Adipose tissue (tissue), 3 donors: ENCODE results near the gene SNCB. TPM values are rescaled to one million over a fixed set of nuclear protein-coding genes. Genes with fewer than 3 reads are reported as not detected.

Source experiments
- H3K27ac ChIP-seq: one replicate; pipeline ENCODE4 v1.5.1; 2013; ENCODE audit warnings: low read depth, low read length
- WGBS, 3 donors: extraction: QIAGEN DNeasy Blood & Tissue Kit; methylation state at CpG; one replicate each; pipeline ENCODE4 v1.1.7; 2013; 5-methylcytosine and 5-hydroxymethylcytosine counted together
- polyA plus RNA-seq, 3 donors: library from polyadenylated mRNA; stranded (reverse); fragments of 200-250 nt; gene quantifications; one replicate each; pipeline ENCODE4 v1.2.3, GENCODE V29; 2013
- donor health status: healthy with polysubstance abuse.
- donor health status: Bipolar disorder and iron deficiency.
- donor health status: healthy.

Gene SNCB
- polyA plus RNA-seq, 3 donors = 0.53 TPM; not detected in 2

DNA sequence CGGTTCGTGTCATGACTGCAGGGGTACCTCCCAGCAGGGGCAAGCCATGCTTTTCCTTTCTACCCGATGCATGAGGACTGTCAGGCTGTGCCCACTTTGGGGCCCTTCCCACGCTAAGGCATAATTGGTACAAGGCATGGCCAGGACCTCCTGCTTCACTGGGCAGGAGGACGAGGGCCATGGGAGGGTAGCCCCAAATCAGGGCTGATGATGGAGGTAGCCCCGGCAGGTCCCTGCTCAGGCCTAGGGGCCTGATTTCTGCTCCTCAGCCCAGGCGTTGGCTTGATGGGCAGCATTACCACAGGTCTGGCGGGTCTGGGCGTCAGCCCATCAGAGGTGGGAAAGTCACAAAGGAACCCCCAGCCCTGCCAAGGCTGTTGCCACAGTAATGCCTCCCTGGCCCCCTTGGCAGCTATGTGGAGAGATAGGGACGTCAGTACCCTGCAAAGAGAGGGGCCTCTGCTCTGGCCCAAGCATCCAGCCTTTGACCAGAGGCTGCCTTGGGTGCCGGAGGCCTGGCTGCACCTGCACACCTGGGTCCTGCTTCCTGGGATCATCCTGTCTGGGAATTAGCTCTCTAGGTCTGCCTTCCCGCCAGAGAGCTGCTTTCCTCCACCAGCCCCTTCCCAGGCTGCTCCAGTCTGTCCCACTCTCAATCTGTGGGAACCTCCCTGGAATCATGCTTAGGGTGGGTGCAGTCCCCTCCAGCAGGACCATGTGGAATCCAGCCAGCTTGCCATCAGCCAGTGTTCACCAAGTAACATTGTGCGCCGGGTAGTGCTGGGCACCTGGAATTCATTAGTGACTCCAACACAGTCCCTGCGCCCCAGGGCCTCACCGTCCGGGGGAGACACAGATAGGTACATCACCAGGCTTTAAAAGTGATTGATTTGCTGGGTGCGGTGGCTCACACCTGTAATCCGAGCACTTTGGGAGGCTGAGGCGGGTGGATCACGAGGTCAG is 32.3 kb upstream of the SNCB start:
- no peak overlapping the region for H3K27ac ChIP-seq
- WGBS, 3 donors = 80 to 88% (median 86%) methylated on average over 20 to 21 of the region's 21 CpGs

DNA sequence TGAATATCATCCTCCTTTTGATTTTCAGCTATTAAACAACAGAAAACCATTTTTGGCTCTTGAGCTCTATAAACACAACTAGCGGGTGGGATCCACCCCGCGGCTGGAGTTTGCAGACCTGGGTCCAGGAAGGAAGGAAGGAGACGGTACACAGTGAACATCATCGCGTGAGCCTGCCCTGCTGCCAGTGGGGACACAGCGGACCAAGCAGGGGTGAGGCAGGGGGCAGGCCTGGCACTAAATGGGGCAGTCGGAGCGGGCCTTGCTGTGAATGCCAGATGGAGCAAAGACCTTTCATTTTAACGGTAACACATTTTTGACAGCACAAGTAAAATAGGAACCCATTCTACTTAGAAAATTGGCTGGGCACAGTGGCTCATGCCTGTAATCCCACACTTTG is 31.3 kb upstream of the SNCB start:
- WGBS, 3 donors = 71 to 86% (median 73%) methylated on average over 10 of the region's 10 CpGs
- H3K27ac ChIP-seq = no peak overlapping the region

GRCh38 chr5:176660860-176661641 is 30.7 kb upstream of the SNCB start:
- 50 to 53% (median 50%) methylated on average over 33 of the region's 33 CpGs for WGBS, 3 donors

DNA sequence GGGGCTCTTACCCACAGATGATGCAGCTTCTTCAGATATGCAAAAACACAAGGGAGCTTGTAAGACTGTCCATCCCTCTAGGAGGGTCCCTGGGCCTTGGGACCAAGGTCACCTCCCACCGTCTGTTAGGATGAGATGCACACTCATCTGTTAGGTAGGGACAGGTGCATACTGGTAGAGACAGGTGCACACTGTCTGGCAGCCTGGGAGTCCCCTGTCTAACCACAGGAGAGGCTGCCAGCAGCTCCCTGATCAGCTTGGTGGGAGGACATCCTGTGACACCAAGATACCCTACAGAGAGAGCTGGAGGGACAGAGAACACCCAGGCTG is 30.2 kb upstream of the SNCB start:
- 18 to 33% (median 31%) methylated on average over 1 of the region's 1 CpG for WGBS, 3 donors
- H3K27ac ChIP-seq = no peak overlapping the region

More at GRCh38 chr5:176660860-176661641, 30.7 kb upstream of the SNCB start:
- H3K27ac ChIP-seq = no peak overlapping the region

DNA sequence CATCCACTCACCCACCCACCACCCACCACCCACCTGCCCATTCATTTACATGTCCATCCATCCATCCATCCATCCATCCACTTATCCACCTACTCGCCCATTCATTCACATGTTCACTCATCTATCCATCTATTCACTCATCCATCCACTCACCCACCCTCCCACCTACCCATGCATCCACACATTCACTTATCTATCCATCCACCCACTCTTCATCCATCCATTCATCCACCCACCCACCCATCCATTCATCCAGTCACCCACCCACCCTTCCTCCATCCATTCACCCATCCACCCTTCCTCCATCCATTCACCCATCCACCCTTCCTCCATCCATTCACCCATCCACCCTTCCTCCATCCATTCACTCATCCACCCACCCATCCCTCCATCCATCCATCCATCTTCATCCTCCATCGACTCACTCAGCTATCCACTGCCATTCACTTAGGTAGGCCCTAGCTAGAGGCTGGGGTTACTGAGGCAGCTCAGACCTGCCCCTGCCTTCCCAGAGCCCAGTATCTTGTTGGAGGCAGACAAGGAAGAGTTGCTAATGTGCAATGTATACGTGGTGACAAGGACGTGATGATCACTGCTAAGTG is 29.6 kb upstream of the SNCB start:
- H3K27ac ChIP-seq = no peak overlapping the region
- 61 to 85% (median 78%) methylated on average over 4 of the region's 4 CpGs for WGBS, 3 donors

DNA sequence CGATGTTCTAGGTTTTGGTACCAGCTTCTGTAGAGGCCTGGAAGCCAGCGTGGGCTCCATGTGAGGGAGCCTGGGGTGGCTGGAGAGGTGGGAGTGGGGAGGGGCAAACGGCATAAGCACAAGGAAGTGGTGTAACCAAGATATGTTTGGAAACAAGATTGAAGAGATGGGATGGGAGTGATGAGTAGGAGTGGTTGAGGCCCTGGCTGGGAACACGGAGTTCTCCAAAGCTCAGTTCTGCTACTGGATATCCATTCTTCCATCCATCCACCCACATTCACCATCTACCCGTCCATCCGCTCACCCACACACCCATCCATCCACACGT is 29.1 kb upstream of the SNCB start:
- no peak overlapping the region for H3K27ac ChIP-seq
- 75 to 76% (median 75%) methylated on average over 6 to 7 of the region's 7 CpGs for WGBS, 3 donors

DNA sequence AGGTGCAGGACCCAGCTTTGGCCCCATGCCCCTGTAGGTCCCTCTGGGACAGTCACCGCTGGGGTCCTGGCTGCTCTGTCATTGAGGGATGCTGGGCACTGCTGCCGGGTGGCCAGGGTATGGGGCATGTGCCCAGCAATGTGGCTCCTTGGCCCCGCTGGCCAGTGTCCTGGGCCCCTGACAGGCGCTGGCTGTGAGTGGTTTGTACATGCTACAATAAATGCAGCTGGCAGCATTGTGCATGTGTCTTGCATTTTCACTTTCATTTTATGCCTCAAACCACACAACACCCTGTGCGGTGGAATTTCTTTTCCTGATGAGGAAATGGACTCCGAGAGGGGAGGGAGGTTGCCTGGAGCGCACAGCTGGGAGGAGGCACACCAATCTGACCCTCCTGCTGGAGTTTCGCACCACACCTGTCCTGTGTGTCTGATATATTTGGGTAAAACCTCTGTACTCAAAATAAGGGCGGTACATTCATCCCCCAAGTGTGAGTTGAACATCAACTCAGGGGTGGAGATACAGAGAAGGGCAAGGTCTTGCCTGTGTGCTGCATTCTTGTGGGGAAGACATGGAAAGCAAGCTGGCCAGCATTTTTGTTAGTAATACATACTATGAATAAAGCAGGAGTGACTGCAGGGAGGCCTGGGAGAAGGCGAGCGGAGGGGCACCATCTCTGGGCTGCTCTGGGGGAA is 28.6 kb upstream of the SNCB start:
- WGBS, 3 donors = 32 to 70% (median 35%) methylated on average over 11 of the region's 11 CpGs

DNA sequence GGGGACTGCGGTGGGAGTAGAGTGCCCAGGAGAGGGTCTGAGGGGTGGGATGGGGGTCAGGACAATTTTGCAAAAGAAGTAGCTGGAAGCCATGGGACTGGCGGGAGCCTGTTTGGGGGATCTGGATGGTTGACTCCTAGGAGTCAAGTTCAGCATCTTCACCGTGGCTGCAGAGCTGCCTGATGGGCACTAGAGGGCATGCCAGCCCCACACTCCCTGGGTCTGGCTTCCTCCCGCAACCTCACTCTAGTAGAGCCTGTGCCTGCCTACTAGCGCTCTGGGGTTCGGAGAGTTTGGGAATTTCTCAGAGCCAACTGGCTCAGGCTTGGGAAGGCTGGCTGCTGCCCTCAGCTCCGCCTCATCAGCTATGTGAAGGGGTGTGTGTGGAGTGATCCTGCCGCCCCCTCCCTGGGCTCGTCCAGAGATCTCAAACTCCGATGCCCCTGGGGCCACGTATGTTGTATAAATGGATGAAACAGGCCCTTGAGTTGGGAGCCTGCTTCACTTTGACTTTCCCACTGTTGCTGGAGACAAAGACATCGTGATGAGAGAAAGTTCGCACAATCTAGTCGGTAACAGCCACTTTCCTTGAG is 27.8 kb upstream of the SNCB start:
- no peak overlapping the region for H3K27ac ChIP-seq
- WGBS, 3 donors = 43 to 61% (median 50%) methylated on average over 12 to 14 of the region's 14 CpGs

More for the DNA sequence above, 28.6 kb upstream of the SNCB start:
- no peak overlapping the region for H3K27ac ChIP-seq

GRCh38 chr5:176656467-176656990 is 26.2 kb upstream of the SNCB start:
- 84 to 95% (median 90%) methylated on average over 12 to 13 of the region's 13 CpGs for WGBS, 3 donors

GRCh38 chr5:176654856-176655255 is 24.5 kb upstream of the SNCB start:
- WGBS, 3 donors = 94 to 97% (median 96%) methylated on average over 12 to 14 of the region's 14 CpGs
- no peak overlapping the region for H3K27ac ChIP-seq

More at GRCh38 chr5:176656467-176656990, 26.2 kb upstream of the SNCB start:
- H3K27ac ChIP-seq = no peak overlapping the region

GRCh38 chr5:176653401-176654385 is 23.4 kb upstream of the SNCB start:
- WGBS, 3 donors = 82 to 88% (median 88%) methylated on average over 18 of the region's 18 CpGs
- no peak overlapping the region for H3K27ac ChIP-seq

DNA sequence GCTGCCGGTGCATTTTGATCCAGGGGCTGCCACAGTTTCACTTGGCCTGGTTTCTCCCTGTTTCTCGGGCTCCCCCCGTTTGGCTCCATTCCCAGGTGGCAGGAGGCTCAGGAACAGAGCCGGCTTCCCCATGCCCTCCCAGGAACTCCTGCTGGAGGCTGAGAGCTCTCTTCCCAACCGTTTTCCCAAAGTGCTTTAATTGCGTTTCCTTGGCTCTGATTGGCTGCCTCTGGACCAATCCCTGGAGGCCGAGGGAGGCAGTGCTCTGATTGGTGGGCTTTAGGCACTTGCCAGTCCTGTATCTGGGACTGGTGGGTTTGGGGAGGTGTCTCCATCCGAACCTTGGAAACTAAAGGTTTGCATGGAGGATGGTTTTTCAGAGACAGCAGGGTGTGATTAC is 21.8 kb upstream of the SNCB start:
- no peak overlapping the region for H3K27ac ChIP-seq
- 74 to 78% (median 76%) methylated on average over 8 of the region's 8 CpGs for WGBS, 3 donors

GRCh38 chr5:176651472-176651980 is 21.2 kb upstream of the SNCB start:
- no peak overlapping the region for H3K27ac ChIP-seq
- 82 to 94% (median 90%) methylated on average over 17 of the region's 17 CpGs for WGBS, 3 donors

GRCh38 chr5:176650354-176650884 is 20.1 kb upstream of the SNCB start:
- WGBS, 3 donors = 77 to 83% (median 80%) methylated on average over 8 of the region's 8 CpGs
- H3K27ac ChIP-seq = no peak overlapping the region

DNA sequence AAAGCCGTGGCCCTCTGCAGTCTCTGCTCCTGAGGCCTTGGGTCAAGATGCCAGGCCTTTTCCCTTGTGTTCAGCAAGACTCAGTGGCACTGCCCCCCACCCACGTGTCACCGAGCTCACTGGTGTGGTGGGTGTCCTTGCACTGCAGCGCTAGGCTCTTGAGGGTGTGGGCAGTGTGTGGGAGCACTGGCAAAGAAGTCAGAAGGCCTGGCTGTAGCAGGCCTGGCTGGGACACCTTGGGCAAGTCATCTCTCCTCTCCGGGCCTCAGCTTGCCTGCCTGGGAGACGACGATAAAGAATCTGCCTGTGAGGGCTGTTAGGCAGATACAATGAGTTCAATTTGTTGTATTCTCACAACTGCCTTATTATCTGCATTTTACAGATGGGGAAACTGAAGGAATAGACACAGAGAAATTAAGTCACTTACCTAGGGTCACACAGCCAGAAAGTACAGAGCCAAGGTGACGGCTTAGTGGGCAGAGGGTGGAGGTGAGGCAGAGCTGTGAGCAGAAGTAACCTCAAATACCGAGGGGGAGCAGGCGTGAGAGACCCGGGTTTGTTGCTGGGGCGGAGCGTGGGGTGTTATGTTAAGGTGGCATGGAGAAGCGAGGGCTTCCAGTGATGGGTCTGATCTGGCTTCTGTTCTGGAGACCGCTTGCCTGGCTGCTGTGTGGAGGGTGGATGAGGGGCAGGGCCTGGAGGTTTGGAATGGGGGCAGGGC is 18.3 kb upstream of the SNCB start:
- 69 to 76% (median 71%) methylated on average over 15 of the region's 15 CpGs for WGBS, 3 donors

More for the DNA sequence above, 18.3 kb upstream of the SNCB start:
- no peak overlapping the region for H3K27ac ChIP-seq
